MM.1S (cell line): Measurements from ENCODE around the gene HGFAC.

Source experiments
- CTCF ChIP-seq: fragments of 300-600 bp; sonication (generic); IDR thresholded peaks from 2 replicates; pipeline ENCODE4 v1.5.1; 2016; ENCODE audit warnings: antibody characterized with exemption, low read length, mixed read lengths
- EZH2 ChIP-seq: fragments of 300-600 bp; sonication (generic); optimal IDR thresholded peaks from 2 replicates; pipeline ENCODE3; 2017; ENCODE audit warnings: low read depth, mild to moderate bottlenecking, antibody characterized with exemption, low read length, mixed read lengths
- EZH2phosphoT487 ChIP-seq: fragments of 300-600 bp; sonication (generic); IDR thresholded peaks from 2 replicates; pipeline ENCODE4 v1.6.1; 2018; ENCODE audit warnings: antibody characterized with exemption, low read length

DNA sequence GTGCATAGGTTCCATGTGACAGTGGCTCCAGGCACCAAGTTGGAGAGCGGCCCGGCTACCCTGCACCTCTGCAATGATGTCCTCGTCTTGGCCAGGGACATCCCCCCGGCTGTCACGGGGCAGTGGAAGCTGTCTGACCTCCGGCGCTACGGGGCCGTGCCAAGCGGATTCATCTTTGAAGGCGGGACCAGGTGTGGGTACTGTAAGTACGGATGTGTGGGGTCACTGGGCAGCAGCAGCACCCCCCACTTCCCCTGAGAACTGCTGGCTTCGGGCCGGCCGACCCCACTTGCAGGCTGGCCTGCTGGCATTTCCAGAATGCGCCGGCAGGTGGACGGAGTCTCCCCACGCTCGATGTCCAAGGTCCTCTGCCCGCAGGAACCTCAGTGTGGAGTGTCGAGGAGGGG lies 34.6 kb downstream of the HGFAC start:
- no peak for TF ChIP-seq CTCF
- TF ChIP-seq EZH2phosphoT487, result no peak
- no peak for TF ChIP-seq EZH2
